GM18526 (cell line): Measurements from ENCODE around the gene COL23A1.

Experiments
- POLR2A ChIP-seq: IDR thresholded peaks from 3 replicates; pipeline ENCODE4 v1.6.1; 2011; ENCODE audit not compliant: insufficient read length; ENCODE audit errors: extremely low read depth

The COL23A1 gene

DNA sequence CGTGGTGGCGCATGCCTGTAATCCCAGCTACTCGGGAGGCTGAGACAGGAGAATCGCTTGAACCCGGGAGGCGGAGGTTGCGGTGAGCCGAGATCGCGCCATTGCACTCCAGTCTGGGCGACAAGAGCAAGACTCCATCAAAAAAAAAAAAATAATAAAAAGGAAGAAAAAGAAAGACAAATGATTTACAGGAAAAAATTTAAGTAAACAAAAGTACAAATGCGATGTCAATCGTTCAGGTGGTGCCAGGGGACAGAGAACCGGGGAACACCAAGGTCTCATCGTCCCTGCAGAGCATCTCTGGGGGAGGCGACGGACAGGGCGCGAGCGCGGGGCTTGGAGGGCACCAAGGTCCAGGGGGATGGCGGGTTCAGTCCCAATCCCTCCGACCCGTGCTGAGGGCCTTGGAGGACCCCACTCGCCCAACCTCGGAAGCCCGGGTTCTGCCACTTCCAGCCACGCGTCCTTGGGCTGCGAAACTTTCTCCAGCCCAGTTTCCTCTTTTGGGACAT is 386.5 kb downstream of the COL23A1 start:
- TF ChIP-seq POLR2A = no peak

DNA sequence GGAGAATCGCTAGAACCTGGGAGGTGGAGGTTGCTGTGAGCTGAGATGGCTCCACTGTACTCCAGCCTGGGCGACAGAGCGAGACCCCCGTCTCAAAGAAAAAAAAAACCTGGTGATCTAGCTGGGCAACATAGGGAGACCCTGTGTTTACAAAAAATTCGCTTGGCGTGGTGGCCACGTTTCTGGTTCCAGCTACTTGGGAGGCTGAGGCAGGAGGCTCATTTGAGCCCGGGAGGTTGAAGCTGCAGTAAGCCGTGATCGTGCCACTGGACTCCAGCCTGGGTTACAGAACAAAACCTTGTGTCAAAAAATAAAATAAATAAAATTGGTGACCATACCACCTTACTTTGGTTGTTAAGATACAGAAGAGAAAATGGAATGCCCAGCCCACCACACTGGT is 387.7 kb downstream of the COL23A1 start:
- no peak for TF ChIP-seq POLR2A

DNA sequence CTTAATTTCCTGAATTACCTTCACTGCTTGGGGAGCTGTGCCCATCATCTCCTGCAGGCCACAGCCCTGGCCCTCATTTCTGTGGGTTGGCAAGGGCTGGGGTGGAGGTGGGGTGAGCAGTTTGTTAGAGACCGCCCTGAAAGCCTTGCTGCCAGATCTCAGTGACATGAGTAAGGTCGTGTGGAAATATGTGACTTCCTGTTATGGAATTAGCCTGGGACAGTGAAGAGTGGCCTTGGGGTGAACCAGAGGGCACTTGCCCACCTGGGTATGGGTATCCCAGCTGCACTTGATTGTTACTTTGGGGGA is 388.3 kb downstream of the COL23A1 start:
- TF ChIP-seq POLR2A = no peak

DNA sequence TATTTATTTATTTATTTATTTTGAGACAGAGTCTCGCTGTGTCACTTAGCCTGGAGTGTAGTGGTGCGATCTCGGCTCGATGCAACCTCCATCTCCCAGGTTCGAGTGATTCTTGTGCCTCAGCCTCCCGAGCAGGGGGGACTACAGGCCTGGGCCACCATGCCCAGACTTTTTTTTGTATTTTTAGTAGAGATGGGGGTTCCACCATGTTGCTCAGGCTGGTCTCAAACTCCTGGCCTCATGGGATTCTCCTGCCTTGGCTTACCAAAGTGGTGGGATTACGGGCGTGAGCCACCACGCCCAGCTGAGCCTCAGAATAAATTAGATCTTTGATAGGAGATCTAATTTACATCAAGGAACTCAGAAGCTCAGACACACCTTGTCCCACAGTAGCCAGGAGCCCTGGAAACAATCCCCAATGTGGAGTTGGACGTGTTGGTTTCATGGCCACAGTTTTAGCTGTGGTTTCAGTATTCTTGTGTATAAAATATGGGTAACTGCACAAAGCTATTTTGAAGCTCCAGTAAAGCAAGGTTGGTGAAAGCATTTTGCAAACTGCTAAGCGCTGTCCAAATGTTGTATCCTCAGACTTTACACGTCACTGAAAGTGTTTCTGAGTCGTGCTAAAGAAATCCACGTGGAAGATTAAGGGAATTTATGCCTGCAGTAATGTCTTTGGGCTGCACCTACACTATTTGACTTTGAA is 388.8 kb downstream of the COL23A1 start:
- no peak for TF ChIP-seq POLR2A

DNA sequence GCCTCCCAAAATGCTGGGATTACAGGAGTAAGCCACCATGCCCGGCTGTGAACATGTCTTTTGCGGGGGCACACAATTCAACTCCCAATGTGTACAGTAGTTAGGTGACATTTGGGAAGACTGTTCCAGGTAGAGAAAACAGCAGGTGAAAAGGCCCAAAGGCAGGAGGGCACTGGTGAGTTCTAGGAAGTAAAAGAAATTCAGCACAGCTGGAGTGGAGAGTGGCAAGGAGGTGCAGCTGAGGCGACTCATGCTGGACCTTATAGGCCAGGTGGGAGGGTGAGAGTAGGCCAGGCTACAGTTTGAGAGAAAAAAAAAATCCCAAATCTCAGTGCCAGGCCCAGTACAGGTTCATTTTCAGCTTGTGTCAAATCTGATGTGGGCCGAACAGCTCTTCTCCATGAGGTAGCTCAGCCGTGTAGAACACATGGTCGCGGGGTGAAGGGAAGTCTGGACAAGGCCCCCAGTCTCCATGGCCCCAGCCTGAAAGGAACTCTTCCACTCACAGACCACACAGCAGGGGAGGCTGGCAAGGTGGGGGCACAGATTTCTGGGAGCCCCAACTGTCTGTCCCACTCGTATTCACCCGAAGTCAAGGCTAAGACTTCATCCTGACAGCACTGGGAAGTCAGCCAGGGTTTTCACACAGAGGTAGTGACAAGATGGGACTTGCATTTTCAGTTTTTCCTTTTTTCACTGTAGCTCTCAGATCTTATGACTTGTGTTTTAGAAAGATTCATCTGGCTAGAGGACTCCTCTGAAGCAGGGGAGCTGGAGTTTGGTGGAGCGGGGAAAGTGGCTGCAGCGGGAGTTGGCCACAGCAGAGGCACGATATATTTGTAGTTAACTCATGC is 390.4 kb downstream of the COL23A1 start:
- TF ChIP-seq POLR2A = no peak

DNA sequence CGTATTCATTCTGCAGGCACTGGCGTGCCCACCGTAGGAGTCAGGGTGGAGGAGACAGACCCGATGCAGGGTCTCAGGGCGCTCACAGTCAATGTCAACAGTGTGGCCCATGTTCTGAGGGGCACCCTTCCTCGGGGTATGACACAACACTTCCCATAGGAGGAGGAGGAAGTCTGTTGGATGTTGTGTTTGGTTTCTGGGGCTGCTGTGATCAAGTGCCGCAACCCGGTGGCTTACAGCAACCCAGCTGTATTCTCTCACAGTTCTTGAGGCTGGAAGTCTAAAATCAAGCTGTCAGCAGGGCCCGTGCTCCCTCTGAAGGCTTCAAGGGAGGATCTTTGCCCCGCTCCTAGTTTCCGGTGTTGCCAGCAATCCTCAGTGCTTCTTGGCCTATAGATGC is 391.5 kb downstream of the COL23A1 start:
- TF ChIP-seq POLR2A = no peak

DNA sequence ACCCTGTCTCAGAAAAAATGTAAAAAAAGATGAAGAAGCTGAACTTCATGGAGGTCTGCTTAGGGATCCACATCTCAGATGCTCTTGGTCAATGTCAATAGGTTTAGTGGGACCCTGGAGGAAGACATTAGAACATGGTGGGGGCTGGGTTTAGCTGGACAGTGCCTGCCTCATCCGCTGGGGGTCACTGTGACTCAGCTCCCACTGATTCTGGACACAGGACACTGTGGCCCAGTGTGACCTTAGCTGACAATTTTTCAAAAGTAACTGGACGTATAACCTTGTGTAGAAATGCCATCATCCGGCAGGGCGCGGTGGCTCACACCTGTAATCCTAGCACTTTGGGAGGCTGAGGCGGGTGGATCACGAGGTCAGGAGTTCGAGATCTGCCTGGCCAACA is 393.2 kb downstream of the COL23A1 start:
- TF ChIP-seq POLR2A = no peak

DNA sequence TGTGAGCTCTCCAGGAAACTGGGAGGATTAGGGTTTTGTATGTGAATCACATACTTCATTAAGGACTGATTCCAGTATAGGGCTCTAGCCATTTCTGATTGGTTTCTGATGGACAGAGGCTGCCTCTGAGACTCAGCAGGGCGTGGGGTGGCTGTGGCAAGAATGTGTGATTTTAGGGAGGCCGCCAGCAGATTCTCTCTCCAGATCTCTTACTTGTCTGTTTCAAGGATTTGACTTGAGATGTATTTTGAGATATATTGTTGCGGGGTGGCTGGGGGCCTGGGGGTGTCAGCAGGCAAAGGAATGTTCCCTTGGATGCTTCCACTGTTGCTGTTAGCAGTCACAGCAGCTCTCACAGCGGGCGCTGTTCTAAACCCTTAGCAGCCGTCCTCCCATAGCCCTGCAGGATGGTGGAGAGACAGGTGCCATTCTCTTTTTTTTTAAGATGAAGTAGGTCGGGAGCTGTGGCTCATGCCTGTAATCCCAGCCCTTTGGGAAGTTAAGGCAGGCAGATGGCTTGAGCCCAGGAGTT is 393.8 kb downstream of the COL23A1 start:
- TF ChIP-seq POLR2A = no peak

DNA sequence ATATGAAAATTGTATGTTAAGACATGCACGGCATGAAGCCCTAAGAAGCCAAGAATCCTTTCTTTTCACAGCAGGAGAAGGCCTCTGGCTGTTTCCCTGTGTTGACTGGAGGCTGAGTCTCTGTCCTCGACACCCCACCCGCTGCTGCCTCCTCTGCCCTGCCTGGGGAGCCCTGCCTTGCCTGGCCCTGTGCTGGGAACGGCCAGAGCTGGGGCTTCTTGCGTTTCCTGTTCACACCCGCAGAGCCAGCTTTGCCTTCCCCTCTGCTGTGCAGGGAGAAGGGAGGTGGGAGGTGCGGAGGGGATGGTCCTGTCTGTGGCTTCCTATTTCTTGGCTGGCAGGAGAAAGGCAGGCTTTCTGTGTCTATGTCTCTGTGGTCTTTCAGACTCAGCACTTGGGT is 396.2 kb downstream of the COL23A1 start:
- no peak for TF ChIP-seq POLR2A

DNA sequence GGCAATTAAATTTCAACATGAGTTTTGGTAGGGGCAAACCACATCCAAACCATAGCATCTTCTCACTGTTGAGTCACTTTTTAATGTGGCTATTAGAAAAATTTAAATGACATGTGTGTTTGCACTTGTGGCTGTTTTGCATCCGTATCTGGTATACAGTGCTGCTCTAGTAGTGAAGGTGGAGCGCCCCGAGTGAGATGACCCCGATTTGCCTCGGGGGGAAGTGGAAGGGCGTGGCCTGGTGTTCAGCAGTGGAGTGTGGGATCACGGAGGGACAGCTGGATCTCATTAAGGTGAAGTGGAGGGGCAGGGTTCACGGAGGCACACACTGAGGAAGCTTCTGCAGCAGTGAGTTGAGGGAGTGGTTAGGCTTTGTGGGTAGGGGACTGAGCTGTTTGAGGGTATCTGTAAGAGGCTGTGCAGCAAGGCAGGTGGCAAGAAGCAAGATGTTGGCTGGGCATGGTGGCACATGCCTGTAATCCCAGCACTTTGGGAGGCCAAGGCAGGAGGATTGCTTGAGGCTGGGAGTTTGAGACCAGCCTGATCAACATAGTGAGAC is 396.9 kb downstream of the COL23A1 start:
- TF ChIP-seq POLR2A = no peak

DNA sequence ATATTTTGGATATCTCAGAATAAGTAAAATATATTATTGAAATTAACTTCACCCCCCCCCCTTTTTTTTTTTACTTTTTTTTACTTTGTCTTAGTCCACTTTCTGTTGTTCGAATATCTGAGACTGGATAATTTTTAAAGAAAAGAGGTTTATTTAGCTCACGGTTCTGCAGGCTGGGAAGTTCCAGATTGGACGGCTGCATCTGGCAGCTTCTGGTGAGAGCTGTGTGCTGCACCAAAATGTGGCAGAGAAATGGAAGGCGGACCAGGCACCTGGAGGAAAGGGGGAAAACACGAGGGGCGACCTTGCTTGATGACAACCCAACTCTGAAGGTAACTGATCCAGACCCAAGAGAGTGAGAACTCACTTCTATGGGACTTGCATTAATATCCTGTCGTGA is 397.4 kb downstream of the COL23A1 start:
- TF ChIP-seq POLR2A = no peak

DNA sequence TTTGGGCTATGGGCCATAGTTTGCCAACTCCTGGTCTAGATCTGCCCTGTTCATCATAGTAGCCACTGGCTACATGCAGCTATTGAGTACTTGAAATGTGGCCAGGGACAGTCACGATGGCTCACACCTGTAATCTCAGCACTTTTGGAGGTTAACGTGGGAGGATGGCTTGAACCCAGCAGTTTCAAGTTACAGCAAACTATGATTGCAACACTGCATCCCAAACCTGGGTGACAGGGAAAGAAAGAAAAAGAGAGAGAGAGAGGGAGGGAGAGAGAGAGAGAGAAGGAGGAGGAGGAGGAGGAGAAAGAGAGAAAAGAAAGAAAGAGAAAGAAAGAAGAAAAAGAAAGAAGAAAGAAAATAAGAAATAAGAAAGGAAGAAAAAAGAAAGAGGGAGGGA is 397.9 kb downstream of the COL23A1 start:
- no peak for TF ChIP-seq POLR2A

DNA sequence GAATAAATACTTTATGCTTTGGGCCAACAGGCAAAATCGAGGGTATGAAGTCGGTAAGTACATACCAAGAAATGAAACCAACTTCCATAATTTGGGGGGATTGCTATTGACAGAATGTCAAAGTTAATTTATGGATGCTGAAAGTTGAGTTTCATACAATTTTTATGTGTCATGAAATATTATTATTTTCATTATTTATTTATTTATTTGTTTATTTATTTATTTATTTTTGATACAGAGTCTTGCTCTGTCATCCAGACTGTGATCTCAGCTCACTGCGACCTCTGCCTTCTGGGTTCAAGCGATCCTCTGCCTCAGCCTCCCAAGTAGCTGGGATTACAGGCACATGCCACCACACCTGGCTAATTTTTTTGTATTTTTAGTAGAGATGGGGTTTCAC is 398.5 kb downstream of the COL23A1 start:
- TF ChIP-seq POLR2A = no peak

DNA sequence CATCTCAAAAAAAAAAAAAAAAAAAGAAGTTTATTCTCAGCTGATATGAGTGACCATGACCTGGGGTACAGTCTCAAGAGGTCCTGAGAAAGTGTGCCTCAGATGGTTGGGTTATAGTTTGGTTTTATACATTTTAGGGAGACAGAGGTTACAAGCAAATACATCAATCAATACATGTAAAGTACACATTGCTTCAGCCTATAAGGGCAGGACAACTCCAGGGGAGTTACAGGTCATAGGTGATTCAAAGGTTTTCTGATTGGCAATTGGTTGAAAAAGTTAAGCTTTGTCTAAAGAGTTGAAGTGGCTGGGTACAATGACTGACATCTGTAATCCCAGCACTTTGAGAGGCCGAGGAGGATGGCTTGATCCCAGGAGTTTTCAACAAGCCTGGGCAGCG is 400.8 kb downstream of the COL23A1 start:
- no peak for TF ChIP-seq POLR2A
